Superior temporal gyrus (tissue), 1 donor: ENCODE measurements around the gene PPIAL4G.
"Not testable (repeated sequence)": the region's sequence is repeated elsewhere in the genome, so short reads cannot be mapped to it uniquely, and the experiment has no call there.

Experiments used
- DNase-seq: peaks from one replicate; pipeline ENCODE4 v3.0.0-alpha.2; 2016; ENCODE audit errors: extremely low spot score

Gene PPIAL4G

DNA sequence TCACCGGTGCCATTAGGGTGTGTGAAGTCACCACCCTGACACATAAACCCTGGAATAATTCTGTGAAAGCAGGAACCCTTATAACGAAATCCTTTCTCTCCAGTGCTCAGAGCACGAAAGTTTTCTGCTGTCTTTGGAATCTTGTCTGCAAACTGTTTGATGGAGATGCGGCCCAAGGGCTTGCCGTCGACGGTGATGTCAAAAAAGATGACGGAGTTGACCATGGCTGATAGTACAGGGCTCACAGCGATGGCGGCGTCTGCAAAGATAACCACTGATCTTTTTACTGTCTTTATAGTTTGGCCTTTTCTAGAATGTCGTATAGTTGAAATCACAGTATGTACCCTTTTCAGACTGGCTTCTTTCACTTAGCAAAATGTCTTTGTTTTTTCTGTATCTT is at the start of gene PPIAL4G:
Gene PPIAL4G (minus strand): TSS at position 274 of the 400 bp plus-strand sequence. CDS start 50 bp downstream, at position 224.
- DNase-seq = not testable (repeated sequence)

- not testable (repeated sequence) for DNase-seq
Measured at GRCh38 chr1:148532158-148532557, 49.1 kb upstream of the PPIAL4G start.

DNA sequence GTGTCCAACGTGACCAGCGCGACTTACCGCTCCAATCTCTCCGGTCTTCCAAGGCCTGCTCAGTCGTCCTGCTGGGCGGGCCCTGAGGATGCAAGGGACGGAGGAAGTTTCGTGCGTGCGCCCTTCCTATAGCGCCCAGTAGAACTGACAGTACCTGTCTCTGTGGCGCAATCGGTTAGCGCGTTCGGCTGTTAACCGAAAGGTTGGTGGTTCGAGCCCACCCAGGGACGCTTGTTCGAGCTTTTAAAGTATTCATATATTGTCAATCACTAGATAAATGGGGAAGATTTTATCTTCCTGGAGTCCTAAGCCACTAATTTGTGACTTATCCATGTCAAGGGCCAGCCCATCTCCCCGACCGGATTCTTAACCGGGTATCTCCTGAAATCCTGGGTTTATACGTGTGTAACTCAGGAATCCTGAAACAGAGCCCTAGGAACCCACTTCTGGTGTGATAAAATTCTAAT is 46.0 kb upstream of the PPIAL4G start:
- peak; percentile 11 for DNase-seq

GRCh38 chr1:148528591-148528990 is 45.5 kb upstream of the PPIAL4G start:
- not testable (repeated sequence) for DNase-seq

DNA sequence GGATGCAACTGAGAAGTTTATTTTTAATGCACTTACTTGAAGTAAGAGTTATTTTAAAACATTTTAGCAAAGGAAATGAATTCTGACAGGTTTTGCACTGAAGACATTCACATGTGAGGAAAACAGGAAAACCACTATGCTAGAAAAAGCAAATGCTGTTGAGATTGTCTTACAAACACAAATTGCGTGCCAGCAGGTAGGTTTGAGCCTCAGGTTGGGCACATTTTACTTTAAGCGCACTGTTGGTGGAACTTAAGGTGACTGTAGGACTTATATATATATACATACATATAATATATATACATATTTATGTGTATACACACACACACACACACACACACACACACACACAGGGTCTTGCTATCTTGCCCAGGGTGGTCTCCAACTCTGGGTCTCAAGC is 43.5 kb upstream of the PPIAL4G start:
- not testable (repeated sequence) for DNase-seq

GRCh38 chr1:148523205-148524144 is 40.4 kb upstream of the PPIAL4G start:
- not testable (repeated sequence) for DNase-seq

- DNase-seq = peak; percentile 78
Measured at GRCh38 chr1:148522561-148523204, 39.6 kb upstream of the PPIAL4G start.

DNA sequence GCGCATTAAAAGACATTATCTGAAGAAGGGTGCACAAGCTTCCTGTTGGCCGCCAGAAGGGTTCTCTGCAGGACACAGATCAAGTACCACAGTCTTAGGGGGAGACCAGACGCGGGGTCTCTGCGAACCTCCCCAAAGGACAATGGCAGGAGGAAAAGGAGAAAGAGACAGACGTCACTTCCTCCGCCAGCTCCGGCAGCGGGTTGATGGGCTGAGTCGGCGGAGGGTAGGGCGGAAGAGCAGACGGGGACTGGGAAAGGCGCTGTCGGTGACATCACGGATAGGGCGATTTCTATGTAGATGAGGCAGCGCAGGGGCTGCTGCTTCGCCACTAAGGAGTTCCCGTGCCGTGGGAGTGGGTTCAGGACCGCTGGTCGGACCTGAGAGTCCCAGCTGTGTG is 39.0 kb upstream of the PPIAL4G start:
- peak; percentile 75 for DNase-seq

DNA sequence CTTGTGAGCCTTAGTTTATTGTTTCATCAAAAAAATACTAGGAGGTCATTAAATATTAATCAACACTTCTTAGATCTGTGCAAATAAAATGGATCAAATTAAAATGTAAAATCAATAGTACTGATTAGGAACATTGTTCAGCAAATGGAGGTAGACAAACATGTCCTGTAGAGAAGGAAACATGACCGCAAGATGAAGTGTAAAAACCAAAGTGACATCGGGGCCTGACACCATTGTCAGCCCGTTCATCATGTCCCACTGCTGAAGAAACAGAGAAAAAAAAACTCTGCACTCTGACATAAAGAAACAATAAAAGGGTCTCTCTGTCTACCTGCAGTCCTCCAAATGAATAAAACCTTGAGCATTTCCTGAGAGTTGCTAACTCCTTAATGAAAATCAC is 31.2 kb upstream of the PPIAL4G start:
- not testable (repeated sequence) for DNase-seq

DNA sequence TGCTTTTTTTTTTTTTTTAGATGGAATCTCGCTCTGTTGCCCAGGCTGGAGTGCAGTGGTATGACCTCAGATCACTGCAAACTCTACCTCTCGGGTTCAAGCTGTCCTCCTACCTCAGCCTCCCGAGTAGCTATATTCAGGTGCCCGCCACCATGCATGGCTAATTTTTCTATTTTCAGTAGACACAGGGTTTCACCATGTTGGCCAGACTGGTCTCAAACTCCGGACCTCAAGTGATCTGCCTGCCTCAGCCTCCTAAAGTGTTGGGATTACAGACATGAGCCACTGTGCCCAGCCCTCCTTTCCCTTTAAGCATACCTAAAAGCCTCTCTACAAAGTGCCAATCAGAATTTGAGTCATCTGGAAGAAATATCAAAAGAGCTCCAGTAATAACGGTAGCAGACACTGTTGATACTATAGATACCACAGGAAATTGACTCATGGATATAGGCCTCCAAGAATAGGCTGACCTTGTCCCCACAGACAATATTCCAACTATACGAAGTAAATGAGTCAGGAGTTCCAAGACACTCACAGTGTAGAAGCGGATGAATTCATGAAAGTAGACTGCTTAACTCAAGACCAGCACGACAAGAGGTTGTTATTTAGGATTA is 29.6 kb upstream of the PPIAL4G start:
- DNase-seq = not testable (repeated sequence)

DNA sequence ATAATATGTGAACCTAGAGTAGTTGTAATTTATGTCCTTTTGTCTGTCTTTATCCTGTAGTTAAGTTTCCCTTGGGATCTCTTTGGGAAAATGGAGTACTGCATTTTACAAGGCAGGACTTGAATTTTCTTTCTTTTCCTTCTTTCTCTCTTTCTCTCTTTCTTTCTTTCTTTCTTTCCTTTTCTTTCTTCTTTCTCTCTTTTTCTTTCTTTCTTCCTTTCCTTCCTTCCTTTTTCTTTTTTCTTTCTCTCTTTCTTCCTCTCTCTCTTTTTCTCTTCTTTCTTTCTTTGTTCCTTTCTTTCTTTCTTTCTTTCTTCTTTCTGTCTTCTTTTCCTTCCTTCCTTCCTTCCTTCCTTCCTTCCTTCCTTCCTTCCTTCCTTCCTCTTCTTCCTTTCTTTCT is 10.8 kb upstream of the PPIAL4G start:
- DNase-seq = not testable (repeated sequence)

DNA sequence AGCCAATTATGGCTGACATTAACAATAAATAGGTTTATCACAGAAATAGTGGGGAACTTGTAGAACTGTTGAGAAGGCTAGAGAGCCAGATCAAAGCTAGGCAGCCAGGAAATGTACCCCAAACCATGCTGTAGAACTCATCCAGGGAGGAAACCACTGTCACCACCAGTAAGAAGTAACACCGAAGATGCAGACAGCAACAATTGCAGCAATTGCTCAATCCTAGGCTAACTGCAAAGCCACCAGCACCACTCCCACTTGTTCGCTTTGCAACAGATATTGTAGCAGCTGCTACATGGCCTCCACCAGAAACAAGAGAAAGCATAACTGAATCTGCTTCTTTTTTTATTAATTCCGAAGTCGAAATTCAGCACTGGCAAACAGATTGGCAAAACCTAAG is 2.0 kb downstream of the PPIAL4G start:
- DNase-seq = not testable (repeated sequence)

- DNase-seq = not testable (repeated sequence)
Measured at GRCh38 chr1:148459694-148460093, 23.4 kb downstream of the PPIAL4G start.

- peak; percentile 6 for DNase-seq
Measured at GRCh38 chr1:148458901-148459581, 24.1 kb downstream of the PPIAL4G start.

DNA sequence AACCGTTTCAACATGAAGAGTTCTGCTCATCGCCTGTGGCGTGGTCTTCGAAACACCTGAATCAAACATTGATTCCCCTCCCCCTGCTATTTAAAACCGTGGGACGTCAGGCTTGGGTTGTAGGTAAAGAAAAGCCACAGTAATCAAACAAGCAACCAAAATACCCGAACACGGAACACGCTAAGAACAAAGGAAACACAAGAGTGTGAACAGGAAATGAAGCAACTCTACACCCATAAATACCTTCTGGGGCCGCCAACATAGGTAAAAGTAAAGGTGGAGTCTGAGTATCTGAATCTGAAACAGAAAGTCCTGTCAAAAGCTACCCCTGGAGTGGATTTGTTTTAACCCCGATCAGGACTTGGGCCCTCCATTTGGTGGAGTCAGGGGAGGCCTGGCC is 24.7 kb downstream of the PPIAL4G start:
- DNase-seq = not testable (repeated sequence)

- DNase-seq = not testable (repeated sequence)
Measured at GRCh38 chr1:148452845-148453244, 30.3 kb downstream of the PPIAL4G start.

GRCh38 chr1:148439654-148440325 is 43.3 kb downstream of the PPIAL4G start:
- not testable (repeated sequence) for DNase-seq

GRCh38 chr1:148435406-148435805 is 47.7 kb downstream of the PPIAL4G start:
- DNase-seq = no peak

DNA sequence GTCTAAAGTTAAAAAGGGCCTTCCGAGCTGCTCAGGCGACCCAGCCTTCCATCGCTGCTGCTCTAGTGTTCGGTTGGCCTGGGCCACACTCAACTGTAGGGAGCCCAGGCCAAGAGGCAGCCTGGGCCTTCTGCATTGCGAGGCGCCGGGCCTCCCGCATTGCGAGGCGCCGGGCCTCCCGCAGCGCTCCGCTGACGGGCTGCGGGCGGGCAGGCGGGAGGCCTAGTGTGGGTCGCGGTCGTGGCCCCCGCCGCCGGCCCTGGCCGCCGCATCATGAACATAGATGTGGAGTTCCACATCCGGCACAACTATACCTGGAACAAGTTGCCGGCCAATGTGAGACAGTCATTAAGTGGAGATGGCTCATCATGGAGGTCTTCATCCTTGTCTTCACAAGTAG is 48.3 kb downstream of the PPIAL4G start:
- no peak for DNase-seq

DNA sequence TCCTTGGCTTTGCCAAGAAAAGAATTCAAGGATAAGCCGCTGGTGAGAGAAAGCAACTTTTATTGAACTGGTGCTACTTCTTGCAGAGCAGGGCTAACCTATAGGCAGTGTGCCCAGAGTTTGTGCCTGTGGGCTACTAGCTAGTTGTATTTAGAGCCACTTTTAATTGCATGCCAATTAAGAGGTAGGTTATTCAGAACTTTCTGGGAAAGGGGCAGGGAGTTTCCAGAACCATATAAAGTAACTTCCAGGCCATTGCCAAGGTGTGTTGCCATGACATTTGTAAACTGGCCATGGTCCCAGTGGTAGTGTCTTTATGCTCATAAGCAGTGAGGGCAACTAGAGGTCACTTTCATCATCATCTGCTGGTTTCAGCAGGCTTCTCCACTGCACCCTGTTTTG is 50.2 kb downstream of the PPIAL4G start:
- DNase-seq = peak; percentile 23
